ENCODE data around the gene ZNF638. TPM values are rescaled to one million over a fixed set of nuclear protein-coding genes. Genes with fewer than 3 reads are reported as not detected.

Gene ZNF638
- total RNA-seq, 1 experiment from 2014 or later: 106 TPM

DNA sequence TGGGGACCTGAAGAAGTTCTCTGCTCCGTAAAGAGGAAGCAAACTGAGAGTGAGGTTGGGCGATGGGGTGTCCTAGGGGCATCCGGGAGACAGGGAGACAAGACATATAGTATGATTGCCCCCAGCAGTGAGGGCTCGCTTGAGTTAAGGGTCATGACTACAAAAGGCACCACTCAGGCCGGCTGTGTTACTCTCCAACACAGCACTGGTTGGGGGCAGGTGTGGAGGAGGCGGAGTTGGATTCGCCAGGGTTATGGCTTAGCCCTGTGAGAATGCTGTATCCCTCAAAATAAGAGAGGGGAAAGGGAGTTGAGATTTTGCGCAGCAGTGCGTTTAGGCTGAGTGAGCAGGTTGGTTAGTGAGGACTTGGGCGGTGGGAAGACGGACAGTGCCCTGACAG, 133.8 kb downstream of the ZNF638 start:
- in situ Hi-C loops (cut with HindIII; ENCODE audit: low sequenced_read_pairs): no loop called here
- no peak for DNase-seq (ENCODE audit: low spot score)

DNA sequence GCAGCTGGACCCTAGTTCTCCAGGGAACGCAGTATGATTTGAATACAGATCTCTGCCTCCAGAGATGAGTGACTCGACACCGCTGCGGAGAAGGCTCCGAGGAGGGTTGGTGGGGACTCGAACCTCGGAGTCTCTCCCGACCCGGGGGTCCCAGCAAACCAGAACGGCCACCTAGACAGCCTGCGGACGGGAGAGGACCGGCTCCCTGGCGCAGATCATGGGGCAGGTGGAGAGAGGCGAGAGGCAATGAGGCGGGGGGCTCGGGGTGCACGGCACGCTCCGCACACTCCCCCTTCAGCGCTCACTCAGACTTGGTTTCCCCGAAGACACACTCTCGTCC, 134.3 kb downstream of the ZNF638 start:
- in situ Hi-C loops (cut with HindIII; ENCODE audit: low sequenced_read_pairs): no loop called here
- DNase-seq (ENCODE audit: low spot score): no peak

DNA sequence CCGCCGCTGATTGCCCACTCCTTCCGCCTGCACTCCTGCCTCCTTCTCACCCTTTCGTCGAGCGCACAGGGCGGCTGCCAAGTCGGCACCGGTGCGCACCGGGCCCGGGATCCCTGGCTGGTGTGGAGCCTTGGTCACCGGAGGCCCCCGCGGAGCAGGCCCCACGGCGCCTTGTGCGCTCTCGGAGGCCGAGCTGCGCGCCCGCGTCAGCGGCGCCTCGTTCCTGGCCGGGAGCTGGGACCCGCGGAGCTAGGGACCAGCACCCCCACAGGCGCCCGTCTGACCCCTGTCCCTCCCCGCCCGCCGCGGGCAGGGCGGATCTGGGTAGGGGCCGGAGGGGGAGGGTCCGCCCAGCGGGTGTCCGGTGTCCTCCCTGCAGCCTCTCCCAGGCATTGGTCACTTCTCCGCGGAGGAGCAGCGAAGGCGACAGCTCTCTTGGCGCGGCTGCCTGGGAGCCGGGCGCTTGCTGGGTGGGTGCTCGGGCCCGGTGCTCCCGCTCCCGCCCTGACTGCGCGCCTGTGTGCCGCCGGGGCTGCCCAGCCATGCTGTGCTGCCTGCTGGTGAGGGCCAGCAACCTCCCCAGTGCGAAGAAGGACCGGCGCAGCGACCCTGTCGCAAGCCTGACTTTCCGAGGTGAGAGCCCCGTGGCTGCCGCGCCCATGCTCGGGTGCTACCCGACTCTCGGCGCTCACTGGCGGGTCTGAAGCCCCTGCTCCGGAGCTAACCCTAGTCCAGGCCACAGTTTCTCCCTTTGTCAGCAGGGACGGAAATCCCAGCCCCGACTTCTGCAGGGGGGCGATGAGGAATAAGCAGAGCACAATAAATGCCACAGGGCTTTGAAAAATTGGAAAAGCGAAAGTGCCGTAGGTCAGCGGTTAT, 135.0 kb downstream of the ZNF638 start:
- in situ Hi-C loops (cut with HindIII; ENCODE audit: low sequenced_read_pairs): no loop called here
- no peak for DNase-seq (ENCODE audit: low spot score)

DNA sequence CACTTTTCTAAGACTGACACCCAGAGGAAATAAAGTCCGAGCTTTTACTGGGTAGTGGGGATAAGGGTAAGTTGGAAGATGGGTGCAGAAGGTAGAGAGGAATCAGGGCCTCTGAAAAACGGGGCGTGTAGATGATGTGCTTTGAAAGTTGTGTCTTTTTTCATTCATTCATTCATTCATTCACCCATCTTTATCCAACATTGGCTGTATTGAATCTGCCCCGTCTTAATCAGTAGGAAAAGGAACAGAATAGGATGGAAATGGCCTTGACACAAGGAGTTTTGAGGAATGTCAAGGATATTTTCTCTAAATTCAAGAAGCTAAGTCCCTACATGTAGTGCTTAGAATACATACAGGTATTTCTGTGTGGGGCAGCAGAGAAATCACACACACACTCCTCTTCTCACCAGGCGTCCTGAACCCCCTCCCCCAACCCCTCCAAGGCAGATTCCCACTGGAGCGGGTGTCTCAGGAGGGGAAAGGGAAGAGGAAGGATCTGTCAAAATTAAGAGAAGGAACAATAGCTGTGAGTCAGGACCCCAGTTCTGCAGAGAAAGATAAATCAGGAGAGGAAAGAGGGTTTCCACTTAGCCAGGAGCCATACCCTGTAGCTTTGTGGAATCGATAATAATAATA, 135.7 kb downstream of the ZNF638 start:
- DNase-seq (ENCODE audit: low spot score): no peak
- in situ Hi-C loops (cut with HindIII; ENCODE audit: low sequenced_read_pairs): no loop called here

DNA sequence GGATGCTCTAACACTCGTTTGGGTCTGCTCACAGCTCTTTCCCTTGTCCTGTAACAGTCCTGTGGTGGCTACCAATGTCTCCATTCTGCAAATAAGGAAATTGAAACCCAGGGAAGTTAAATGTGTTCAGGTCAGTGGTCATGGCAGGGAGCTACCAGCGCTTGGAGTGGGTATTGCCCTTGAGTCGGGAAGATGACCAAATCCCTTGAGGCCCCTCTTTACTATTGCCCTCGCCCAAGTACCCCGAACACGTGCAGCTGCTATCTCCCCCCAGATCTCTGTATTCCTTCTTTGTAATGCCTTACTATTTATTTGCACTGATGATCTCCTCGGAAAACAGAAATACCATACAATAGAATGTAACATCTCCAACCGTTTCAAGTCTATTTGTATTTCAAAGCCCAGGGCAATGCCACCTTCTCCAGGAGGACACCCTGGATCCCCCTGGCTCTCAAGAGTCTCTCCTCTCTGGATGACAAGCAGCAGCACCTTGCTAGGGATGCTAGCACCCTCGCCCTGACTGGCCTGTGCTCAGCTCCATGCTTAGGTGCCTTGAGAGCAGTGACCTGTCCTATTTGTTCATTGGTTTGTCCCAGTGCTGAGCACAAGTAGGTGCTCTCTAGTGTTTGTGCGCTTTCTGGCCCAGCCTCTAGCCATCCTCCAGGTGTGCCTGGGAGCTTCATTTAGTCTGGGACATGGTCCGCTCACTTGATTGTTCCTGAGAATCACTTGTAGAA, 136.9 kb downstream of the ZNF638 start:
- DNase-seq (ENCODE audit: low spot score): no peak
- in situ Hi-C loops (cut with HindIII; ENCODE audit: low sequenced_read_pairs): no loop called here

DNA sequence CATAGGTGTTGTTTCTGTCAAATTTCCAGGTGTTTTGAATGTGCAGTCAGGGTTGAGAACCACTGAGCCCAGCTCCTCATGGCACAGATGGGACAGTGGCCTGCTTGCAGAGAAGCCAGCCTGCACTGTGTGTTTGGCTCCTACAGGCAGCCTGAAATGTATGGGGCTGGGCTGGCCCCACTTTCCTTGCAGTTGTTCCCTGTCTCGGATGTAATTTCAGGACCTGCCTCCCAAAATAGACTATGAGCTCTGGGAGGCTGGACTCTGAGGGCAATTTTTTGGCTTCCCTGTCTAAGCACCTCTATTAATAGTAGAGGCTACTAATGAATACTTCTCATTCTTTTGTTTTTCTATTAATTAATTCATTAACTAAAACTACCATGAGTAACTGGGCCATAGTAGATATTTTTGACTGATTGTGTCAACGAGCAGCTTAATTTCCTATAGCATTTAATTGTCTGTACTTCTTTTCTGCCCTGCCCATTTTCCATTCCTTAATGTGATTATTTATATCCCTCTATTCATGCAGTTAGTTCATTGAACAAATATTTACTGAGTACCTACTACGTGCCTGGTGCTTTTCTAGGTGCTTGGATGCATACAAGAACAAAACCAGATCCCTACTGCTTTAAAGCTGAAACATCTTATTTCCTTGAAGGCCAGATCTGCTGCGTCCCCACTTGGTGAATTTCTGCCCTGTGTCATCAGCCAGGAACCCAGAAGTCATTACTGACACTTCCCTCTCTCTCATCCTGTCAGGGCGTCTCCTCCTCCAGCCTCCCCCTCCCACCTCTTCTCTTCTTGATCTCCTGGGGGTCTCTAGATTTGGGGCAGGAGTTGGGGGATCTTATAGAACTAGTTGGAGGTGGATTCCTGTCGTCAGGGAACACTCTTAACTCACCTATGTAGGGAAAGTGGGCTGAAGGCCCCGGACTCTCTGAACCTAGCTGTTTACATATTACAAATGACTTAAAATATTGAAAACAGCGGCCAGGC, 138.1 kb downstream of the ZNF638 start:
- no peak for DNase-seq (ENCODE audit: low spot score)
- in situ Hi-C loops (cut with HindIII; ENCODE audit: low sequenced_read_pairs): no loop called here

DNA sequence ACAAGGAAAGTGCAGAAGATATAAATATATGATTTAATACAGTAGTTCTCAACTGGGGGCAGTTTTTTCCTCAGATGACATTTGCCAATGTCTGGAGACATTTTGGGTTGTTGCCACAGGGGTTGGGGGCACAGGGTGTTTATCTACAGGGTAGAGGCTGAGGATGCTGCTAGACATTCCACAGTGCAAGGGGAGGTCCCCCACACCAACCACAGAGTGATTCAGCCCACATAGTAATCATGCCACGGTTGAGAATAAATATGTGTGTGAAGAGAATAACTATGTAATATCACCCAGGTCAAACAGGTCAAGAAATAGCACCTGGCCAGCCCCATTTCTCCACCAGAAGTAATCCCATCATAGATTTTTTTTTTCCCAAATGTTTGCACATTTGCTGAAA, 139.7 kb downstream of the ZNF638 start:
- in situ Hi-C loops (cut with HindIII; ENCODE audit: low sequenced_read_pairs): no loop called here
- DNase-seq (ENCODE audit: low spot score): no peak

DNA sequence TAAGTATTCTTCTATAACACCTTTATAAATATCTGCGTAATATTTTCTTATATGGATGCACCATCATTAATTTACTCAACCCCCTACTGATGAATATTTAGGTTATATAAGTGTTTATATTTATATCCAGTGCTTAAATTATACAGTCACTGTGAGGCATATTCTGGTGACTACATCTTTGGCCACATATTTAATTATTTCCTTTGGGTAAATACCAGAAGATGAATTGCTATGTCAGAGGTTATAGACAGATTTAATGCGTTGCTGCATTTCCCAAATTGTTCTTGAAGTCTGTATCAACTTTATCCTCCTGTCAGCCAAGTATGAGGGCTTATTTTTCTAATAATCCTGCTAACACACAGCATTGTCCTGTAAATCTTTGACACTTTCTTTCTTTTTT, 140.4 kb downstream of the ZNF638 start:
- in situ Hi-C loops (cut with HindIII; ENCODE audit: low sequenced_read_pairs): no loop called here
- no peak for DNase-seq (ENCODE audit: low spot score)

DNA sequence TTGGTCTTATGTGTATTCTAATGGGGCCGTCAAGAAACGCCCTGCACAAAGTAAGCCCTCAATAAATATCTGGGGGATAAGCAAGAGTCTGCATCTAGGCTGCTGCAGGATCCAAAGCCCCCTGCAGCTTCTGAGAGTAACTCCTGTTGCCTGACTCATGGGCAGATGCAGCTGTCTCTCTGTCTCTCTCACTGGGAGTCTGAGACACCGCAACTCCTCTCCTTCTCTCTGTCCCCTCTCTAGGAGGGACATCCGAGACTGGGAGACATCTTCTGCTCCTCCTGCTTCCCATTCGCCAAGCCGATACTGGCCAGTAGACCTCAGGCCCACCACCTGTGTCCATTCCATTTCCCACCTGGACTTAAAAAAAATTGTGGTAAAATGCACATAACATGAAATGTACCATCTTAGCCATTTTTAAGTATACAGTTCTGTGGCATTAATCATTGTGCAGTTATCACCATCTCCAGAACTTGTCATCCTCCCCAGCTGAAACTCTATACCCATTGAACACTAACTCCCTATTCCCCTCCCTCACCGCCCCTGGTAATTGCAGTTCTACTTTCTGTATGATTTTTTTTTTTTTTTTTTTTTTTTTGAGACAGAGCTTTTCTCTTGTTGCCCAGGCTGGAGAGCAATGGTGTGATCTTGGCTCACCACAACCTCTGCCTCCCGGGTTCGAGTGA, 141.9 kb downstream of the ZNF638 start:
- in situ Hi-C loops (cut with HindIII; ENCODE audit: low sequenced_read_pairs): no loop called here
- no peak for DNase-seq (ENCODE audit: low spot score)

DNA sequence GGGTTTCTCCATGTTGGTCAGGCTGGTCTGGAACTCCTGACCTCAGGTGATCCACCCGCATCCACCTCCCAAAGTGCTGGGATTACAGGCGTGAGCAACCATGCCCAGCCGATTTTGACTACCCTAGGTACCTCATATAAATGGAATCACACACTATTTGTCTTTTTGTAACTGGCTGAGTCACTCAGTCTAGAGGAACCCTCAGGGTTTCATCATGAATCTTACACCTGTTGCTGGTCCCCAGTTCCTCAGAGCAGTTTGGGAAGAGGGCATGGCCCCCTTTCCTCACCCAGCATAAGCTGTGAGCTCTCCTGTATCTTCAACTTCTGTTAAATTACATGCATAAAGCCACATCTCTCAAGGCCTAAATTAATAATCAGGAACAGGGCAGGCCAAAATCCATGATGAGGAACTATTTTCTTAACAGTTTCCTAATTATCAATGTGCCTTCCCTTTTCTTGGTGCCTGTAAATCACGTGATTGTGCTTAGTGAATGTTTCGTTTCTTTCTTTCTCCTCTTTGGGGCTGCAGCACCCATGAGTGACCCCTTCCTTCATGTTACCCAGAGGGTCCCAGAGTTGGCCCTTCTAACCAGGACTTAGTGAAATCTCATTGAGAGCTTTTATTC, 142.6 kb downstream of the ZNF638 start:
- no peak for DNase-seq (ENCODE audit: low spot score)
- in situ Hi-C loops (cut with HindIII; ENCODE audit: low sequenced_read_pairs): no loop called here

DNA sequence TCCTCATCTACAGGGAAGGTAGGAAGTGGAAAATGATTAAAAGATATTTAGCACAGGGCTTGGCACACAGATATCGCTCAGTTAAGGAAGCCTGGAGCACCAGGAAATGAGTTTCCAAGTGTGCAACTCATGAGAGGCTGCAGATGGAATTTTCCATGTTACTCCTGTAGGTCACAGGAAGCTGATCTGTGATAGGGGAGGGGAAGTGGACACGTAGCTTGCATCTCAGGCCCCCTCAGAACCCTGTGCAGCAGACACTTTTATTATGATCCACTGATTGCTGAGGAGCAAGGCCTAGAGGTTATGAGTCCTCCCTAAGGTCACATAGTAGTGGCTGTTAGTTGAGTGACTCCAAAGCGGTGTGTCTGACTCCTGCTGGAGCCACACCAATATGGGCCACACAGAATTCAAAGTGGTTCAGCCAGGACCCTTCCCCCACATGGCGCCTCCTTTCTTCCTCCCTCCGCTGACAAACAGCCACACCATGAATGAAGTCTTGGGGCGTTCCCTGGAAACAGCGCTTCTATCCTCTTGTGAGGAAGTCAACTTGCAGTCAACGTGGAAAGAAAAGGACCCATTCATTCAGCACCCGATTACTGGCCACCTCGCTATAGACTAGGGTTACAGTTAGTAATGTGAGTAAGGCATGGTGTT, 143.3 kb downstream of the ZNF638 start:
- no peak for DNase-seq (ENCODE audit: low spot score)
- in situ Hi-C loops (cut with HindIII; ENCODE audit: low sequenced_read_pairs): no loop called here

DNA sequence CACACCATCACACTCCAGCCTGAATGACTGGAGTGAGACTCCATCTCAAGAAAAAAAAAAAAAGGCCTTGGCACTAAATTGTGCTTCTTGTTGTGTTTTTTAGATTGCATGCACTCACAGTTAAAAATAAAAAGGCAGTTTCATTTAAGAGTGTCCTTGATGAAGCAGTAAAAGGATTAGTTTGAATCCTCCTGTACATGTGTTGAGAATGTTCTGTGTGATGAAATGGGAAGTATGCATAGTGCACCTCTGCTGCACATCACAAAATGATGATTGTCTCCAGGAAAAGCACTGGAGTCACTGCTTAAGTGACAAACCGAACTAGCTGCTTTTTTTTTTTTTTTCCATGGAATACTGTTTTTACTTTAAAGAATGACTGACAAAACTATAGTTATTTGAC, 144.9 kb downstream of the ZNF638 start:
- no peak for DNase-seq (ENCODE audit: low spot score)
- in situ Hi-C loops (cut with HindIII; ENCODE audit: low sequenced_read_pairs): no loop called here

DNA sequence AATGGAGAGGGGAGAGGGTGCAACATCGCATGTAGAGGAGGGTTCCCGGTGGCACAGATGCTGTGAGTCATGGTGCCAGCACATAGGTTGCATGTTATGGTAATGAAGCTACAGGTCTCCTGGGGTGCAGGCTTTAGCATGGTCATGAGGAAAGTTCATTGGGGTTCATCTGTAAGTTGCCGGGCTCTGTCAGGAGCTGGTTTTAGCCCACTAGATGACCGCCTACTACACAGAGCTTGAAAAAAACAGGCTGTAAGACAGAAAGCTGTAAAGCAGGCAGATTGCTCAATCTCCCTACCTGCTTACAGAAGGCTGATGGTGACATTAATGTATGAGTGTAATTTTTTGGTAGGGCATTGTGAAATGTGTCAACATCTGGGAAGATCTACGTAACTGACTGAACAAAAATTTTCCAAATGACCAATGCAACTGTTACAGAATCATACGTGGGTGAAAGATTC, 145.7 kb downstream of the ZNF638 start:
- in situ Hi-C loops (cut with HindIII; ENCODE audit: low sequenced_read_pairs): no loop called here
- DNase-seq (ENCODE audit: low spot score): no peak

DNA sequence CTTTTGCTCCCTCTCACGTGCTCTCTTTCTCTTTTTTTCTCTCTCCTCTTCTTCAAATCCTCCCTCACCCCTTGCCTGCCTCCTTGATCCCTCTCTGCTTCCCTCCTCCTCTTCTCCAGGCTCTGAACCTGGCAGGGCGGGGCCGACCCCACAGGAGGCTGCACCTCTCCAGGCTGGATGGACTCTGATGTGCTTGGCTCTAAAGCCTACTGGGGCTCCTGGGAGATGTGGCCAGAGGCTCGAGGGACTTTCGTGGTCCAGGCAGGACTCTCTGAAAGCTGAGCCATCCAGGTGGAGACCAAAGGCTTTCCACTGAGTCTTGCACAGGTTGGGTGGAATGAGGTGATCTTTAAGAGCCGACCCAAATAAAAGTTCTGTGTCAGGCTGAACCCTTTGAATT, 147.2 kb downstream of the ZNF638 start:
- no peak for DNase-seq (ENCODE audit: low spot score)
- in situ Hi-C loops (cut with HindIII; ENCODE audit: low sequenced_read_pairs): no loop called here

DNA sequence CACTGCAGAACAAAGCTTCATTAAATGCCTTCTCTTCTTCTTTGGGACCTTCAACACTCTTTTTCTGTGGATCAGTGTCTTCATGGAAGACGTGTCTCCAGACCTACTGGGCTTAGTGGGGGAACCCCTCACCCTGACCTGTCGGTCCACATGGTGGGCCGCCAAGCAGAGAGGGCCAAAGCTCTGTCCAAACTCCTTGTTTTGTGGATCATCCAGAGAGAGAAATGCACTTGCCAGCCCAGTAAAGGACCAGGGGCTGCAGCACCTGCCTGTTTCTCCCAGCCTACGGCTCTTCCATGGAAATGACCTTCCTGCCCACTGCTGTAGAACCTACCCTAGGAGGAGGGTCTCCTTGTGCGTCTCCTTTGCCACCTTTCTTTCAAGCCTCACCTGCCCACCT, 147.7 kb downstream of the ZNF638 start:
- DNase-seq (ENCODE audit: low spot score): no peak
- in situ Hi-C loops (cut with HindIII; ENCODE audit: low sequenced_read_pairs): no loop called here

DNA sequence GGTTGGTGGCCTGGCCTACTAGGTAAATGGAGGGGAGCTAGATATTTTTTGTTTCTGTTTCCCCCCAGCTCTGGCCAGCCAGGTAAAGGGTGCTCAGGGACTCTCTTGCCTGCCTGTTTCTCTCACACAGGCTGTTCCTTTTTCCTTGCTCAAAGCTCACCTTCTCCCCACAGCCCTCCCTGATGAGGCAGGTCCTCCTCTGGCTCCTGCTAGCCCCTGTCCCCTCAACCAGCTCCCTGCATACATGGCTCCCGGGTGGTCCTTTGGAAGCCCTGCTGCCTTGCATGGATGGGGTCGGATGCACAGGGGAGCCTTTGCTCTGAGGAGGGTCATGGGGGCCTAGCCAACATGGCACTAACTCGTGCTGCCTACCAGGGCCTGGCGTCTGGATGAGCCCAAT, 149.5 kb downstream of the ZNF638 start:
- no peak for DNase-seq (ENCODE audit: low spot score)
- in situ Hi-C loops (cut with HindIII; ENCODE audit: low sequenced_read_pairs): no loop called here

DNA sequence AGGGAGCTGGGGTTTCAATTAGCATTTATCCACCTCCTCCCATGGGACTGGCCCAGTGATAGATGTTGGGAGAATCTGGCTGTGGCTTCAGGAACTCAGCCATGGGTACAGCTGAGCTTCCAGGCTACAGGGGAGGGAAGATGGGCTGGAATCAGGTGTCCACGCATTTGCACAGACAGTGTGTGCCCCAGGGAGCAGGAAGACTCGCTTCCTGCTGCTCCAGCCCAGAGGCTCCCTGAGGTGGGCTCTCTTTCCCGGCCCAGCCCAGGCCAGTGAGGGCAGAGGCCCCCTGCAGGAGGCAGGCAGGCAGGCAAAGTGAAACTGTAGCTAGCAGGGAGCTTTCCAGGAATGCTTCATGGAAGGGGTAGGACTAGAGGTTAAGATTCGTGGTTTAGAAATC, 150.5 kb downstream of the ZNF638 start:
- no peak for DNase-seq (ENCODE audit: low spot score)
- in situ Hi-C loops (cut with HindIII; ENCODE audit: low sequenced_read_pairs): no loop called here

DNA sequence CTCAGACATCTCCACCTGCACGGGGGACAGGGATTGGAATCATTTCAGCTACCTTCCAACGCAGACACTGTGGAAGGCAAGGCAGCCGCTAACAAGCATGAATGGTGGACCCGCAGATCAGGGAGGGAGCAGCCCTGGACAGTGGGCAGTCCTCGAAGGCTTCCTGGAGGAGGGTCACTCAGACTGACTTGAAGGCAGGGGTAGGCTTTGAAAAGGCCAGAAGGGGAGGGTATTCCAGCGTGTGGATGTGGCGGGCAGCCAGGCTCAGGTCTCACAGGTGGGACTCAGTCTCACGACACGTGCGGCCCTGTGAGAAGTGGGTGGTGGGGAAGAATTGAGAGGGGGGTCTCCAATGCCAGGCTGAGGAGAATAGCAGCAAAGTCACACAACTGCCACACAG, 151.7 kb downstream of the ZNF638 start:
- in situ Hi-C loops (cut with HindIII; ENCODE audit: low sequenced_read_pairs): no loop called here
- DNase-seq (ENCODE audit: low spot score): no peak
